HepG2 (cell line): ENCODE measurements around the gene FLOT2. TPM values are rescaled to one million over a fixed set of nuclear protein-coding genes. Genes with fewer than 3 reads are reported as not detected.

Experiments
- ATF5 ChIP-seq: sonication (generic); formaldehyde crosslinking; IDR thresholded peaks from 2 replicates; pipeline ENCODE4 v1.4.0; 2020; ENCODE audit warnings: mild to moderate bottlenecking, low read depth, missing genetic modification reagents
- DRAP1 ChIP-seq: IDR thresholded peaks from 2 replicates; pipeline ENCODE4 v1.6.1; 2016; ENCODE audit warnings: missing genetic modification reagents, missing compliant biosample characterization
- GABPA ChIP-seq, 2 experiments: IDR thresholded peaks; 2 replicates each; pipeline ENCODE4 v1.6.1; 2011 to 2016; ENCODE audit warnings: low read depth in 2 of 2, low read length in 1 of 2, missing biosample characterization in 1 of 2, missing genetic modification characterization in 1 of 2
- HINFP ChIP-seq: sonication (generic); formaldehyde crosslinking; IDR thresholded peaks from 2 replicates; pipeline ENCODE4 v1.4.0; 2020; ENCODE audit warnings: low read depth, mild to moderate bottlenecking, missing genetic modification reagents
- HMGXB3 ChIP-seq: sonication (generic); formaldehyde crosslinking; IDR thresholded peaks from 2 replicates; pipeline ENCODE4 v1.4.0; 2020; ENCODE audit warnings: missing genetic modification reagents, borderline replicate concordance
- HOXA5 ChIP-seq: sonication (generic); formaldehyde crosslinking; IDR thresholded peaks from 2 replicates; pipeline ENCODE4 v1.4.0; 2020; ENCODE audit warnings: missing genetic modification reagents
- KMT2A ChIP-seq: sonication (generic); formaldehyde crosslinking; IDR thresholded peaks from 2 replicates; pipeline ENCODE4 v1.4.0; 2020; ENCODE audit warnings: missing genetic modification reagents
- LCORL ChIP-seq, 2 experiments: fragments of 450-650 bp in 1 of 2; sonication (generic) in 1 of 2; formaldehyde crosslinking in 1 of 2; IDR thresholded peaks; 2 replicates each; pipeline versions ENCODE4 v1.5.0 to v1.6.1; 2017 to 2020; ENCODE audit warnings: antibody characterized with exemption in 1 of 2, missing genetic modification reagents in 1 of 2
- NCOA1 ChIP-seq: sonication (generic); formaldehyde crosslinking; IDR thresholded peaks from 2 replicates; pipeline ENCODE4 v1.9.0; 2021; ENCODE audit warnings: missing genetic modification reagents
- NONO ChIP-seq, 2 experiments: fragments of 450-650 bp in 1 of 2; sonication (generic) in 1 of 2; formaldehyde crosslinking in 1 of 2; IDR thresholded peaks in 1 of 2; conservative IDR thresholded peaks in 1 of 2; 2 replicates each; pipeline versions ENCODE4 v1.6.1 to v1.8.0; 2017 to 2022; ENCODE audit warnings: mild to moderate bottlenecking in 1 of 2, missing genetic modification reagents in 1 of 2, moderate library complexity in 1 of 2
- NR2C2 ChIP-seq: sonication (generic); formaldehyde crosslinking; IDR thresholded peaks from 2 replicates; pipeline ENCODE4 v1.4.0; 2020; ENCODE audit warnings: missing genetic modification reagents, mild to moderate bottlenecking, moderate library complexity, borderline replicate concordance
- RAD21 ChIP-seq: fragments of 450-650 bp; formaldehyde crosslinking; IDR thresholded peaks from 2 replicates; pipeline ENCODE4 v1.5.0; 2020; ENCODE audit warnings: mild to moderate bottlenecking
- SALL1 ChIP-seq: sonication (generic); formaldehyde crosslinking; IDR thresholded peaks from 2 replicates; pipeline ENCODE4 v1.8.0; 2022; ENCODE audit warnings: mild to moderate bottlenecking, missing genetic modification reagents
- ZEB1 ChIP-seq: IDR thresholded peaks from 2 replicates; pipeline ENCODE4 v1.6.1; 2012; ENCODE audit warnings: mild to moderate bottlenecking, low read depth, inconsistent platforms; ENCODE audit not compliant: insufficient replicate concordance
- ZNF431 ChIP-seq: sonication (generic); formaldehyde crosslinking; IDR thresholded peaks from 2 replicates; pipeline ENCODE4 v1.9.0; 2022; ENCODE audit warnings: missing genetic modification reagents, low read depth, mild to moderate bottlenecking, borderline replicate concordance
- ZNF710 ChIP-seq: sonication (generic); formaldehyde crosslinking; IDR thresholded peaks from 2 replicates; pipeline ENCODE4 v1.5.0; 2020; ENCODE audit warnings: mild to moderate bottlenecking, missing genetic modification reagents, borderline replicate concordance
- ZNF749 ChIP-seq: sonication (generic); formaldehyde crosslinking; IDR thresholded peaks from 2 replicates; pipeline ENCODE4 v1.8.0; 2022; ENCODE audit warnings: mild to moderate bottlenecking, missing genetic modification reagents, moderate library complexity, borderline replicate concordance
- polyA plus RNA-seq, 8 experiments: library from polyadenylated mRNA; depleted of rRNA in 3 of 8; stranded (reverse) in 7 of 8; unstranded in 1 of 8; fragments of >200 nt; fragmentation: Illumina TruSeq in 4 of 8; extraction: Trizol in 4 of 8; gene quantifications; 2 replicates each; pipeline versions ENCODE4 v1.2.1 to v1.2.3, GENCODE V29; 2011 to 2016; ENCODE audit warnings: low read depth in 4 of 8, missing spikeins in 1 of 8, mixed read lengths in 1 of 8; ENCODE audit not compliant: insufficient read depth in 1 of 8
- total RNA-seq, 5 experiments: library from RNA; depleted of rRNA; stranded (reverse); fragments of >200 nt; fragmentation: Illumina TruSeq; extraction: Trizol; gene quantifications; 2 replicates each; pipeline ENCODE4 v1.2.3, GENCODE V29; 2016; ENCODE audit warnings: low read depth in 1 of 5

Gene FLOT2
- total and polyA plus RNA-seq, 2 of the 13 experiments (the other 11 are each of a cell fraction or from before 2014, with no cell fraction given): 54.3 to 54.5 TPM

- TF ChIP-seq HMGXB3 (CRISPR knock-in tag): 0 out of 2 replicates have a peak, but pooled peaks have one; percentile 18
- 0 out of 2 replicates have a peak, but pooled peaks have one; percentile 58 for TF ChIP-seq ZNF431 (CRISPR knock-in tag)
- no peak for TF ChIP-seq DRAP1 (CRISPR knock-in tag)
- TF ChIP-seq ATF5 (CRISPR knock-in tag): no peak
- peak; percentile 41; the same call in 1 of the 2 replicates for TF ChIP-seq HOXA5
- no peak for TF ChIP-seq NONO (IDR thresholded peaks at IDR 0.05)
- TF ChIP-seq NONO (CRISPR knock-in tag; conservative IDR thresholded peaks at IDR 0.05): peak; percentile 53; the same call in 1 of the 2 replicates
- TF ChIP-seq KMT2A (CRISPR knock-in tag): peak; percentile 31; the same call in 1 of the 2 replicates
- peak; percentile 44 for TF ChIP-seq ZEB1
- peak; percentile 68 for TF ChIP-seq GABPA (IDR thresholded peaks at IDR 0.05; ENCODE audit: low read depth, low read length)
- TF ChIP-seq GABPA (CRISPR knock-in tag; IDR thresholded peaks at IDR 0.05; ENCODE audit: low read depth): peak; percentile 63; the same call in 1 of the 2 replicates
- peak; percentile 80; the same call in 1 of the 2 replicates for TF ChIP-seq NCOA1 (CRISPR knock-in tag)
- TF ChIP-seq ZNF710 (CRISPR knock-in tag): 0 out of 2 replicates have a peak, but pooled peaks have one; percentile 15
- TF ChIP-seq NR2C2 (CRISPR knock-in tag): peak; percentile 15; the same call in 1 of the 2 replicates
- no peak for TF ChIP-seq LCORL (IDR thresholded peaks at IDR 0.05)
- peak; percentile 66 for TF ChIP-seq LCORL (CRISPR knock-in tag; IDR thresholded peaks at IDR 0.05)
- 0 out of 2 replicates have a peak, but pooled peaks have one; percentile 6 for TF ChIP-seq SALL1 (CRISPR knock-in tag)
- TF ChIP-seq ZNF749 (CRISPR knock-in tag): peak; percentile 77
- TF ChIP-seq RAD21 (CRISPR knock-in tag): peak; percentile 49; the same call in 1 of the 2 replicates
- TF ChIP-seq HINFP (CRISPR knock-in tag): no peak
Measured at GRCh38 chr17:28896884-28897768, at the start of gene FLOT2 (continued).
